ENCODE measurements around the gene ROBO2. TPM values are rescaled to one million over a fixed set of nuclear protein-coding genes. Genes with fewer than 3 reads are reported as not detected.

Gene ROBO2
- total and polyA plus RNA-seq, 4 experiments from 2014 or later, result not detected

GRCh38 chr3:77571971-77572715 is 532.2 kb downstream of the ROBO2 start:
- intact Hi-C loops (cut with micrococcal nuclease), result no loop called here
- Mint-ChIP-seq H3K27me3 (no peaks in the 10 kb centered on the region), H3K4me1 (no peaks in the 10 kb centered on the region), H3K9me3 (peaks cover 3 to 30% (median 12%) of the 10 kb centered on the region in 8 donors), H3K4me3 (no peak overlapping the region), H3K36me3 (no peaks in the 10 kb centered on the region), H3K27ac (no peak overlapping the region)
- Histone ChIP-seq H3K4me1 (ENCODE audit: insufficient read depth, low read length) (no peaks in the 10 kb centered on the region), H3K27me3 (ENCODE audit: insufficient read depth, low read length) (no peaks in the 10 kb centered on the region), H3K27ac (ENCODE audit: low read depth, low read length) (no peak overlapping the region), H3K36me3 (ENCODE audit: insufficient read depth, low read length) (no peaks in the 10 kb centered on the region), H3K4me3 (ENCODE audit: low read length in 2 of 2) (no peak overlapping the region), H3K9me3 (ENCODE audit: control insufficient read depth in 1 of 2, low read length in 2 of 2) (no peaks in the 10 kb centered on the region)
- POLR2A ChIA-PET (ENCODE audit: partially characterized antibody), result no interaction called here
- DNase-seq, result no peak
- CTCF ChIA-PET (ENCODE audit: partially characterized antibody), result no interaction called here

GRCh38 chr3:77577264-77577663 is 537.4 kb downstream of the ROBO2 start:
- Histone ChIP-seq H3K9me3 (ENCODE audit: control insufficient read depth in 1 of 2, low read length in 2 of 2) (no peaks in the 10 kb centered on the region), H3K4me1 (ENCODE audit: insufficient read depth, low read length) (no peaks in the 10 kb centered on the region), H3K36me3 (ENCODE audit: insufficient read depth, low read length) (no peaks in the 10 kb centered on the region), H3K4me3 (ENCODE audit: low read length in 2 of 2) (no peak overlapping the region), H3K27me3 (ENCODE audit: insufficient read depth, low read length) (no peaks in the 10 kb centered on the region), H3K27ac (ENCODE audit: low read depth, low read length) (no peak overlapping the region)
- no peak overlapping the region for H3K4me3 Mint-ChIP-seq
- ChIA-PET POLR2A (ENCODE audit: partially characterized antibody) (no interaction called here), CTCF (ENCODE audit: partially characterized antibody) (no interaction called here)
- no peaks in the 10 kb centered on the region for H3K4me1 Mint-ChIP-seq
- no peaks in the 10 kb centered on the region for H3K36me3 Mint-ChIP-seq
- intact Hi-C loops (cut with micrococcal nuclease), result no loop called here
- no peak for DNase-seq
- H3K27ac Mint-ChIP-seq, result no peak overlapping the region
- H3K9me3 Mint-ChIP-seq, result peaks cover 2 to 20% (median 10%) of the 10 kb centered on the region in 8 donors
- no peaks in the 10 kb centered on the region for H3K27me3 Mint-ChIP-seq

GRCh38 chr3:77586216-77586615 is 546.3 kb downstream of the ROBO2 start:
- no peaks in the 10 kb centered on the region for H3K27me3 ChIP-seq (ENCODE audit: insufficient read depth, low read length)
- intact Hi-C loops (cut with micrococcal nuclease), result no loop called here
- H3K27me3 Mint-ChIP-seq, result no peaks in the 10 kb centered on the region
- no peak overlapping the region for H3K4me3 ChIP-seq (ENCODE audit: low read length in 2 of 2)
- peaks cover 0 to 4% of the 10 kb centered on the region in 2 donors for H3K9me3 ChIP-seq (ENCODE audit: control insufficient read depth in 1 of 2, low read length in 2 of 2)
- CTCF ChIA-PET (ENCODE audit: partially characterized antibody), result no interaction called here
- no peak overlapping the region for H3K27ac ChIP-seq (ENCODE audit: low read depth, low read length)
- H3K36me3 Mint-ChIP-seq, result no peaks in the 10 kb centered on the region
- H3K4me3 Mint-ChIP-seq, result no peak overlapping the region
- POLR2A ChIA-PET (ENCODE audit: partially characterized antibody), result no interaction called here
- H3K27ac Mint-ChIP-seq, result no peak overlapping the region
- H3K4me1 Mint-ChIP-seq, result no peaks in the 10 kb centered on the region
- no peaks in the 10 kb centered on the region for H3K4me1 ChIP-seq (ENCODE audit: insufficient read depth, low read length)
- H3K36me3 ChIP-seq (ENCODE audit: insufficient read depth, low read length), result no peaks in the 10 kb centered on the region
- no peak for DNase-seq
- peaks cover 2 to 24% (median 8%) of the 10 kb centered on the region in 8 donors for H3K9me3 Mint-ChIP-seq

- no peaks in the 10 kb centered on the region for H3K27me3 ChIP-seq (ENCODE audit: insufficient read depth, low read length)
- H3K36me3 ChIP-seq (ENCODE audit: insufficient read depth, low read length), result no peaks in the 10 kb centered on the region
- H3K4me3 Mint-ChIP-seq, result no peak overlapping the region
- H3K9me3 ChIP-seq (ENCODE audit: control insufficient read depth in 1 of 2, low read length in 2 of 2), result peaks cover 0 to 4% of the 10 kb centered on the region in 2 donors
- no peak for DNase-seq
- H3K4me3 ChIP-seq (ENCODE audit: low read length in 2 of 2), result no peak overlapping the region
- intact Hi-C loops (cut with micrococcal nuclease), result no loop called here
- ChIA-PET POLR2A (ENCODE audit: partially characterized antibody) (no interaction called here), CTCF (ENCODE audit: partially characterized antibody) (no interaction called here)
- no peaks in the 10 kb centered on the region for H3K4me1 ChIP-seq (ENCODE audit: insufficient read depth, low read length)
- H3K27me3 Mint-ChIP-seq, result no peaks in the 10 kb centered on the region
- peaks cover 0 to 20% (median 6%) of the 10 kb centered on the region in 8 donors for H3K9me3 Mint-ChIP-seq
- no peak overlapping the region for H3K27ac Mint-ChIP-seq
- no peak overlapping the region for H3K27ac ChIP-seq (ENCODE audit: low read depth, low read length)
- no peaks in the 10 kb centered on the region for H3K36me3 Mint-ChIP-seq
- H3K4me1 Mint-ChIP-seq, result no peaks in the 10 kb centered on the region
Observed at GRCh38 chr3:77588863-77589262, 549.0 kb downstream of the ROBO2 start.

GRCh38 chr3:77590191-77590590 is 550.3 kb downstream of the ROBO2 start:
- intact Hi-C loops (cut with micrococcal nuclease), result no loop called here
- no peaks in the 10 kb centered on the region for H3K4me1 ChIP-seq (ENCODE audit: insufficient read depth, low read length)
- no peak overlapping the region for H3K27ac ChIP-seq (ENCODE audit: low read depth, low read length)
- no peaks in the 10 kb centered on the region for H3K36me3 ChIP-seq (ENCODE audit: insufficient read depth, low read length)
- ChIA-PET POLR2A (ENCODE audit: partially characterized antibody) (no interaction called here), CTCF (ENCODE audit: partially characterized antibody) (no interaction called here)
- H3K27me3 ChIP-seq (ENCODE audit: insufficient read depth, low read length), result no peaks in the 10 kb centered on the region
- H3K9me3 ChIP-seq (ENCODE audit: control insufficient read depth in 1 of 2, low read length in 2 of 2), result peaks cover 0 to 4% of the 10 kb centered on the region in 2 donors
- no peaks in the 10 kb centered on the region for H3K27me3 Mint-ChIP-seq
- no peak overlapping the region for H3K4me3 Mint-ChIP-seq
- no peaks in the 10 kb centered on the region for H3K4me1 Mint-ChIP-seq
- H3K36me3 Mint-ChIP-seq, result no peaks in the 10 kb centered on the region
- no peak for DNase-seq
- no peak overlapping the region for H3K27ac Mint-ChIP-seq
- H3K4me3 ChIP-seq (ENCODE audit: low read length in 2 of 2), result no peak overlapping the region
- H3K9me3 Mint-ChIP-seq, result peaks cover 0 to 18% (median 5%) of the 10 kb centered on the region in 8 donors

- ChIA-PET CTCF (ENCODE audit: partially characterized antibody) (no interaction called here), POLR2A (ENCODE audit: partially characterized antibody) (no interaction called here)
- Histone ChIP-seq H3K4me3 (ENCODE audit: low read length in 2 of 2) (no peak overlapping the region), H3K4me1 (ENCODE audit: insufficient read depth, low read length) (no peaks in the 10 kb centered on the region), H3K27ac (ENCODE audit: low read depth, low read length) (no peak overlapping the region), H3K9me3 (ENCODE audit: control insufficient read depth in 1 of 2, low read length in 2 of 2) (no peaks in the 10 kb centered on the region), H3K36me3 (ENCODE audit: insufficient read depth, low read length) (no peaks in the 10 kb centered on the region), H3K27me3 (ENCODE audit: insufficient read depth, low read length) (no peaks in the 10 kb centered on the region)
- Mint-ChIP-seq H3K4me1 (no peaks in the 10 kb centered on the region), H3K9me3 (peaks cover 0 to 11% (median 5%) of the 10 kb centered on the region in 8 donors), H3K4me3 (no peak overlapping the region), H3K27me3 (no peaks in the 10 kb centered on the region), H3K36me3 (no peaks in the 10 kb centered on the region), H3K27ac (no peak overlapping the region)
- intact Hi-C loops (cut with micrococcal nuclease), result no loop called here
- no peak for DNase-seq
Observed at GRCh38 chr3:77595371-77595870, 555.5 kb downstream of the ROBO2 start.

GRCh38 chr3:77599948-77600347 is 560.0 kb downstream of the ROBO2 start:
- H3K4me1 Mint-ChIP-seq, result no peaks in the 10 kb centered on the region
- ChIA-PET POLR2A (ENCODE audit: partially characterized antibody) (no interaction called here), CTCF (ENCODE audit: partially characterized antibody) (interaction anchor here (0.6 kb wide), 1 partner anchor 108 kb away, joined by 3 read pairs; no protein-coding TSS in a partner anchor)
- H3K27ac ChIP-seq (ENCODE audit: low read depth, low read length), result no peak overlapping the region
- intact Hi-C loops (cut with micrococcal nuclease), result no loop called here
- peaks cover 0 to 15% (median 6%) of the 10 kb centered on the region in 8 donors for H3K9me3 Mint-ChIP-seq
- H3K36me3 Mint-ChIP-seq, result no peaks in the 10 kb centered on the region
- H3K36me3 ChIP-seq (ENCODE audit: insufficient read depth, low read length), result no peaks in the 10 kb centered on the region
- H3K9me3 ChIP-seq (ENCODE audit: control insufficient read depth in 1 of 2, low read length in 2 of 2), result peaks cover 0 to 6% of the 10 kb centered on the region in 2 donors
- DNase-seq, result no peak
- H3K4me1 ChIP-seq (ENCODE audit: insufficient read depth, low read length), result no peaks in the 10 kb centered on the region
- no peak overlapping the region for H3K27ac Mint-ChIP-seq
- H3K4me3 Mint-ChIP-seq, result no peak overlapping the region
- no peaks in the 10 kb centered on the region for H3K27me3 Mint-ChIP-seq
- no peaks in the 10 kb centered on the region for H3K27me3 ChIP-seq (ENCODE audit: insufficient read depth, low read length)
- H3K4me3 ChIP-seq (ENCODE audit: low read length in 2 of 2), result no peak overlapping the region

All from CD4-positive, alpha-beta memory T cell (primary cell).